HG03575 (cell line): ENCODE data around the gene BCL2L11.

Experiments used
- ATAC-seq: cut with Tn5 transposase; IDR thresholded peaks from one replicate; pipeline ENCODE4 v1.9.1; 2021; ENCODE audit not compliant: unreplicated experiment, insufficient number of reproducible peaks, low FRiP score; ENCODE audit errors: extremely low read depth

BCL2L11 gene

DNA sequence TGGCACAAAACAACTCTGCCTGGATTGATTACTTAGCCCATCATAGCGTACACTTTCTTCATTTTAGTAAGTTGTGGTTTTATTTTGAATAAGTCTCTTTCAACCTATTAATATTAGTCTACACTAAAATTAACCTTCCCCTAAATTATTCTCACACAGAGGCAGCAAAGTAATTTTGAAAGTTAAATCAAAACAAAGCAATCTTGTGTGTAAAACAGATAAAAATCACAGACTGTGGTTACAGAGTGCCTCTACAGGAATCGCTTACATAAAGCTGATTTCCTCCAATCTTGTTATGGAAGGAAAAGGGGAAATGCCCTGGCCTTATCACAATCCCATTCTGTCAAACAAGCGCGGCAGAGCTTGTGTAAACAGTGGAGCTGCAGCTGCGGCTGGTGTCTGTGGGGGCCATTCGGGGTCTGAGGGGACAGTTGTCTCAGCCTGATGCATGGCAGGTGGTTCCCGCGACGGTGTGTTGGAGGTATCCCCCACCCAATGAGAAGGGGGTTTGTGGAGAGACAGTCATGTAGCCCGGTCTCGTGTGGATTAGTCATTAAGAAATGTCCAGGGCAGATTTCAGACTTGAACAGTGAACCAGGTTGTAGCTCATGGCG is 42.1 kb downstream of the BCL2L11 start:
- ATAC-seq: no peak

DNA sequence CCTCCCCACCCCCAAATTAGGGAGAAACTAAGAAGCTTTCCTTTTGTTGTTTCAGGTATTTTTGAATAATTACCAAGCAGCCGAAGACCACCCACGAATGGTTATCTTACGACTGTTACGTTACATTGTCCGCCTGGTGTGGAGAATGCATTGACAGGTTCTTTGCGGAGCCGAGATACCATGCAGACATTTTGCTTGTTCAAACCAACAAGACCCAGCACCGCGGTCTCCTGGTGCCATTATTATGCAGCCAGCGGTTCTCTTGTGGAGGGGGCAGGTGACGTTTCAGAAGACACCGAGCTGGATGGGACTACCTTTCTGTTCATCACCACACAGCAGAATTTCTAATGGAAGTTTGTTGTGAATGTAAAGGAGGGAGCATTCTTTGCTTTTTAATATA is 43.4 kb downstream of the BCL2L11 start:
- no peak for ATAC-seq

DNA sequence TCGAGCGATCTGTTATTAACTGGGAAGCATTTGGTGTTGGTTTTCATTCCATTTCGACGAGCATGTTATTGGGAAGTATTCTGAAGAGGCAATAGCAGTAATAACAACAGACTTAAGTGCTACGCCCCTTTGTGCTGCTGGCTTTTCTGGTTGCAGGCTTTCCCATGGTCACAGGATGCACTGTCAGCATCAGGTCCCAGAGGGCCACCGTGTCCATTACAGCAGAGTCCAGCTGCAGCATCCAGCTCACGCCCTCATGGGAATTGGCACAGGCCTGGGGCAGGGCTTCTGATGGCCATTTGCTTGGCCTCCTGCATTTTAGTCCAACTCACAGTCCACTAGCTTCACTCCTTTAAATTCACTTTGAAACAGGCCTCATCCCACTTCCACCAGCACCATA is 44.4 kb downstream of the BCL2L11 start:
- no peak for ATAC-seq

DNA sequence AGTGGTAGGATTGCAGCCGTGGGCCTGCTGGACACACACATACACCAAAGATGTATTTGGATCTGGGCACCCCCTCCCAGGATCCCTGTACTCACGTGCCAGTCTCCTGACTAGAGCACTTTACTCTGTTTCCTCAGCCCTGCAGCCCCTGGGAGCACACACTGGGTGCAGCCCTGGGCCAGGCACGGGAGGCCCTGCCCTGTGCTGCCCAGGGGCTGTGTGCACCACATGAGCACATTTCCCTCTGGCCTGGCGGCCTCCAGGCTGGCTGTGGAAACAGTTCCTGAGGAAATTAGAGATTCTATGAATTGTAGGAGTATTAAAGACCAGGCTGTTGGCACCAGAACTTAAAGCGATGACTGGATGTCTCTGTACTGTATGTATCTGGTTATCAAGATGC is 45.4 kb downstream of the BCL2L11 start:
- no peak for ATAC-seq

DNA sequence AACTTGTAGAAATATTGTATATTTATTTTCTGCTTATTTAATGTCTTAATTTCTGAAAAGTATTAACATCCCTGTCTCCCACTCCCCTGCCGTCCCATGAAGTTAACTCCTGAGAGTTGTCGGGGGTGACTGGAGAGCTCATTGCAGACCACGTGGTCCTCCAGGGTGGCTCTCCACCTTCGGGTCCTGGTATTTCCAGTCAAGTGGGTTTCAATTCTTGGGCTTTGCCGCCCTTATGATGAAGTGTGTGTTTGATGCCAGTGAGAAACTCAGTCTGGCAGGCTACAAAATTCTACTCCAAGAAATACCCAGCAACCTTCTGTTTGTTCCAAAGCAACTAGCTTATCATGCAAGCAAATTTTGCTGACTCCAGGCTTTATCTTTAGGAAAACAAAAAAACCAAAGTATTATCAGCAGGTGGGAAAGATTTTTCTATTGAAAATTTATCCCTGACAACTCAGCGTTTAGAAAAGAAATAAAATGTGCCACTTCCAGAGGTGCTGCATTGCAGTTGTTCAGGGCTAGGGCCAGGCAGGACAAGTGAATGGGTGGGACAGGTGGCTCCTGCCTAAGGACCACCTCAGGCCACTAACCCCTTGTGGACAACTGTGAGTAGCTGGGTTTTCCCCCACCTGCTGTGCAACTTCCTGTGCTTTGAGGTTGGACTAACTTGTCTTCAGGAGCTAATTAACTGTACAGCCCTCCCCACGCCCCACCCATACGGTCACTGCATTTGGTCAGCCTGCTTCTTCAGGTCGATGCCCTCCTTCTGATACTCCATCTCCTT is 46.6 kb downstream of the BCL2L11 start:
- no peak for ATAC-seq

DNA sequence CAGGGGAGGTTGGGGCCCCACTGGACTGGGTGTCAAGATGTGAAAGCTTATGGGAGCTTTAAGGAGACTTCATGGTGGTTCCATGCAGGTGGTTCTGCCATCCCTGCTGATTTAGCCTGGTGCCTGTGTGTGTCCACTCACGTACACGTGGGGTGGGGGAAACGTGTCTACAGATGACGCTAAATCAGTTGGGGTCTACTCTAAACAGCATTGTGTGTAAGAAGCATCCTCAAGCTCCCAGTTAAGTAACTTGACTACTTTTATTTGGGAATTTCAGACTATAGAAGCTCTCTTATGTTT is 47.1 kb downstream of the BCL2L11 start:
- no peak for ATAC-seq

DNA sequence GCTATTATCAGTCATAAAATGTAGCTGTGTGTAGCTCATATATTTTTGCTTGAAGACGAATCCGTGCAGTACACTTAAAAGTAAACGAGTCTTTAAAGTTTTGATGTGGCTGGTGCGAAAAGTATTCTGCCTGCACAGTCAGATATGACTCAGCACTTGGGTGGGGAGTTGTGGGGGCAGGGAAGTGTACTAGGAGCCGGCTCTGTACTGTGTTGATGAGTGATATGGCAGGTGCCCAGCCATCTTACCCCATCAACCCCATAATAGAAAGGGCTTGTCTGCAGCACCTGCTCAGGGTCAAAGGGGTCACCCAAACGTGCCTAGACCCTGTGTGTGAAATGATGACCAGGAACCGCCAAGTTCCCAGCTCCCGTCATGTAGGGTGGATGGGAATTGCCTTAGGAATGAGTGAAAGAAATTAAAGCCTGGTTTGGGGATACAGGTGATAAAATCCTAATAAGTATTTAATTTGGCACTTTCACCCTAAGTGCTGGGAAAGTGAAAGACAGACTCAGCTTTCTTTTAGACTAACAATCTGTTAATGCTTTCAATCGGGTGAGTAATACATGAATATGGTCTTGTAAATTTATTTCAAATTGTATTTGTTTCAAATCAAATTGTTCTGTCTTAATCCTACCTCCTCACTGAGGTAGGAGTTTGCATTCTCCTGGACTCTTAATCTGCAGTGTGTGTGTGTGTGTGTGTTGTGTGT is 48.0 kb downstream of the BCL2L11 start:
- no peak for ATAC-seq

DNA sequence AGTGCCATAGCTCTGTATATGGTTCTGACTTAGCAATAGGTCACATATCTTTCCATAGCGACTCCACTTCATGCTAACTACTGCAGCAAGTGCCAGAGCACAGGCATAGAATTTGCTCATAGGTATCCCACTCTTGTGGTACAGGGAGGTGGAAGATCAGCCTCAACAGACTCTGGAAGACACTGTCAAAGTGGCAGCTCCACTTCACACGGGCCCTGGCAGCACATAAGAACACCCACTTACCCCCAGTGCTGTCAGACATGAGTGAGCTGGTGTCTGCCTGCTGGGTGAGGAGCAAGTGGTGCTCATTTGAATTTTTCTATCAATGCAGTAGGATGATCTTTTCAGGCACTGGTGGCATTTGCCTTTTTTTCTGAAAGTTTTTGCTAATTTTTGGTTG is 48.6 kb downstream of the BCL2L11 start:
- no peak for ATAC-seq

DNA sequence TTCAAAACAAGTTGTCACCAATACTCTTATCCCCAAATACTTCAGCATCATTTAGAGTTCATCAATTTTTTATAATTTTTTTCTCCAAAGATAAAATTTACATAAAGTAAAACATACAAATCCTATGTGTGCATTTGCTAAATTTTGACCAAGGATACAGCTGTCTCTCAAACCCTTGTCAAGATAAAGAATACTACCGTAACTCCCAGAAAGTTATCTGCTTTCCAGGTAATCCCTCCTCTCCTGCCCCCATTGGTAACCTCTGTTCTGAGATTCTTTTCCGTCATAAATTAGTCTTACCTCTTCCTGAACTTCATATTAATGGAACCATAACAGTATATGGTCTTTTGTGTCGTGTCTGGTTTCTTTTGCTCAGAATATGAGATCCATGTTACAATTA is 49.2 kb downstream of the BCL2L11 start:
- ATAC-seq: no peak

DNA sequence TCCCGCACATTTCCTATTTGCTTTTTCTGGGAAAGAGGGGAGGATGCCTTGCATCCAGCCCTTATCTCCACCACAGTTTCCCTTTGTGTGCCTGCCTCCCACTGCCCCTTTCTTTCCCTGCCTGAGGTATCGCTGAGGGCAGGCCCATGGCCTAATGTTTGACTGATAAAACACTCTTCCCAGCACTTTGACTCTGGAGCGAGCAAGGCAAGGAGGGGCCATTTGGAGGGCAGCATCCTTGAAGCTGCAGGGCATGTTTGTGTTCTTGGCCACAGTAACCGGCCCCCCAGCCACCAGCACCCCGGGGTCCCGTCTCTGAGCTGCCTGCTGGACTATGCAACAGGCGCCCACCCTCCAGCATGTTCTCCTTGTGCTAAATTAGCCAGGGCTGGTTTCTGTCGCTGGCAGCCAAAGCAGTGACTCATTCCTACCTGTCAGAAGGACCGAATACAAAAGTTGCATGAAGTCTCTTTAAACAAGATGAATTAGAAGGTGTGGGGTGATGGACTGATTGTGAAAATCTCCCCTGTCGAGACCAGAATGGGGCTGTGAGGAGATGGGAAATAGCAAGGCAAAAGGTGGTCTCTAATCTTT is 50.7 kb downstream of the BCL2L11 start:
- no peak for ATAC-seq

DNA sequence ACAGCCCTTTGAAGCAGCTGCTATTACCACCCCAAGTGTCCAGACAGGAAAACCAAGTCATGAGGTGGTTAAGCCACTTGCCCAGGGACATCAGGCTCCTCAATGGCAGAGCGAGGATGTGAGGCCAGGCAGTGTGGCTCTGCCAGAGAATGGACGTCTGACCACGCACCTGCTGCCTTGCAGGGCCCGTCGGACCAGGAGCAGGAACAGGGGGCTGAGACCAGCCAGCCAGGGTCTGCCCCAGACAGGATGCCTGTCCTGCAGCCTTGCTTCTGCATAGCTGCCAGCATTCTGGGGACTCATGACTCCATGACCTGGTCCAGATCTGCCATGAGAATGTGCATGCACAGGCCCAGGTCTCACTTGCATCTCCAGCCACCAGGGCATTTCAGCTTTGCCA is 52.0 kb downstream of the BCL2L11 start:
- ATAC-seq: no peak

DNA sequence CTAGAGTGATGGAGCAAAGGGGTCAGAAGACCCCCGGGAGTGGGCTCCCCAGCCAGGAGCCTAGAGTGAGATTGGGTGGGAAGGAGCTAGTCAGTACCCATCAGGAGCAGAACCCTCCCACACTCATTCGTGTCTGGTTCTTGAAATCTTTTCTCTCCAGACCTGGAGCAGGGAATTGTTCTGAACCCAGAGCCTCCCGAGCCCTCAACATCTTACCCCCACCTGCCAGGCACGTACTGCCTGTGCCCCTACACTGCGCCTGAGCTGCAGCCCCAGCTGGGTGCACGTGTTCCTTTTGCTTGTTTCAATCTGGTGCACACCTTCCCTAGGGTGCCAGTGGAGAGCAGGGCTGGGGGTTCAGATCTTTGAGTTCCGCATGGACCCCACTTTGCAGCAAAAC is 52.6 kb downstream of the BCL2L11 start:
- no peak for ATAC-seq

DNA sequence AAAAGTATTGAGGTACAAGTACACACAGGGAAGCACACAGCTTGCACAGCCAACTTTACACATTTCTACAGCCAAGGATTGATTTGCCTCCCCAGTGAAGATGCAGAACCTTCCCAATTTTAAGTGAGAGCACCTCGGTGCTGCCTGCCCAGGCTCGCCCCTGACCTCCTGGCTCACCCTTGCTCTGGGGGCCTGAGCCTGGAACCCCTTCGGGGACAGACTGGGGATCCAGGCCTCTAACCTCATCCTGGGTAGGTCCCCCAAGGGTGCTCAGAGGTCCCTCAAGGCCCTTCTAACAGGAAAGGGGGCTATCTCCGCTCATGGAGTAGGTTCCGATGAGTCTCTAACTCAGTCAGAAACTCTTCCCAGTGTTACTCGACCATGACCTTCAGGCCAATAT is 53.1 kb downstream of the BCL2L11 start:
- no peak for ATAC-seq

DNA sequence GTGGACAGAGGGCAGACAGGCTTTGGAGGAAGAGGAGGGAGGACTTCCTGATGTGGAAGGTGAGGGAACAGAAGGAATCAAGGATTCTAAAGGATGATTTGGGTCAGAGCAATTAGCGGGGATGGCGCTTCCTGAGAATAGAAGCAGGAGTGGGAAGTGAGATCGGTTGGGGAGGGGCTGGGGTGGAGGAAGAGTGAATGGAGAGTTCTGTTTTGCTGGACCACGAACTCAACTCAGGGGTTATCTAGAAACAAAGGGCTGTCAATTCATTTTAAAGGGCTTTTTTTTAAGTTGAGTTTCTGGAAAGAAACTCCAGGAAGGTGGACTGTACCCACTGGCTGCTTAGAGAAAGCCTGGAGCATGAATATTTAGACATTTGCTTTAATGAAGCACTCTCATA is 54.9 kb downstream of the BCL2L11 start:
- ATAC-seq: no peak

DNA sequence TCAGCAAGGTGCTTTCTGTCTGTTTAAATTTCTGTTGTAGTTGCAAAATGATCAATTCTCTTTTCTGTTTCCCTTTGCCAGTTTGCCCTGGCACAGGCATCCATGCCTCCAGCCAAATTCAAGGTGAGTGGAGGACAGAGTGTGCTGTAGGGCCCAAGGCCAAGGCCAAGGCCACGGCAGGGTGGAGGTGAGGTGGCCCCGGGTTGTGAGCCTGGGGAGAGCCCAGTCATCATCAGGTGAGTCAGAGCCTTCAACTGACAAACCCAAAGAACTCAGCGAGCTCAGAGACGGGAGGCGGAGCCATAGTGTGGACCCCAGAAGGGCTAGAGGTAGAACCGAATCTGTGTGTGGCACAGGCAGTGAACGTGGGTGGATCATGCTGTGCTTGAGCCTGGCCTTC is 55.7 kb downstream of the BCL2L11 start:
- no peak for ATAC-seq

DNA sequence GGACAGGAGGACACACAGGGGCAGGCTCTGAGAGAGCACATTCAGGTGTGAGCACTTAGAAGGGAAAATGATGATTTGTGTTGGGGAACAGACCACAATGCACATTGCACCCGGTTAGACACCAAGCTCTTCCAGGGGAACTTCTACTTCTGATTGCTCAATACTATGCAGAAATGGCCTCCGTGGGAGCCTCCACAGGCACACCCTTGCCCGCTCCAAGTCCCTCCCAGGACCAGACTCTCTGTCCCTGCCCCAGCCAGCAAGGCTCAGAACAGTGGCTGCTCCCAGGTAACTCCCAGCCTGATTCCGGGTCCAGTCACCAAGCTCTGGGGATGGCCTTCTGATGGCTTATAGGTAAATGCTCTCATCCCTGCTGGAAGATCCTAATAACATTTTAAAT is 56.2 kb downstream of the BCL2L11 start:
- ATAC-seq: no peak

DNA sequence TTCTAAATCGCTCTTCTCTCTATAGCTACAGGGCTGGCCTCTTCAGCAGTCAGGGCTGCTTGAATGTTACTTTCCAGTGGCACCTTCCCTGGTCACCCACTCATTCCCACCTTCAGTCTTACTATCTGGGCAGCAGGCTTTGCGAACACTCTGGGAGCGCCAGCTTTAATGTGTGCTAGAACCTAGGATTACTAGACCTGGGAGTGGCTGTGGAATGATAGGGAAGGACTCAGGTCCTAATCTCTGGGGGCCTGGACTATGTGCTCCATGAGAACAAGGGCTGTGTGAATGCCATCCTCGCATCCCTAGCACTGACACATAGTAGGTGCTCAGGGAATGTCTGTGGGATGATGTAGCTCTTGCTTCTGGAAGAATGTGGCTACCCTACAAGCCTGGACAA is 57.6 kb downstream of the BCL2L11 start:
- no peak for ATAC-seq

DNA sequence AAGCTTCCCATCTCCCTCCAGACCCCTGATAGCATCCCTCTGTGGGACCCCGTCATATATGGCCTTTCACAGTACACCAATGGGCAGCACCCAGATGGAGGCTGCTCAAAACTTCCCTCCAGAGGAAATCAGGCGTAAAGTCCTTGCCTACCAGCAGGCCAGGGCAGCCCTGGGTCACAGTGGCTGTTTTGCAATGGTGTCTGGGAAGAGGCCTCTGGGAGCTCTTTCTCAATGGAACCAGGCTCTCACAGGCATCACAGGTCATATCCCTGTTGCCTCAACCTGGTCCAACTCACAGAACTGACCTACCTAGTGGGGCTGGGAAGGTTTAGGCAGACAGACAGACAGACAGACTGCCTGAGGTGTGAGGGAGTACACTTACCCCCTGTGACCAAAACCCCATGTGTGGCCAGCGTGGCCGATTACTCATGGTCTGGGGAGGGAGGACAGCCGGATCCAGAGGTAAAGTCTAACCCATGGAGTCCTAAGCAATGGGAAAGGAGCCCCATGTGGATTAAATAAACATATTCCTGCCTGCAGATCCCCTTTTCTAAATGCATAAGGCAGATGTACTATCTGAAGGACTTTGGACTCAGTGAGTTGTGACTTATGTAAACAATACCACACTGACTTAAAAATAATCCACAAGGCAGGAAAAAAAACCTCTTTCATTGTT is 58.2 kb downstream of the BCL2L11 start:
- ATAC-seq: no peak

DNA sequence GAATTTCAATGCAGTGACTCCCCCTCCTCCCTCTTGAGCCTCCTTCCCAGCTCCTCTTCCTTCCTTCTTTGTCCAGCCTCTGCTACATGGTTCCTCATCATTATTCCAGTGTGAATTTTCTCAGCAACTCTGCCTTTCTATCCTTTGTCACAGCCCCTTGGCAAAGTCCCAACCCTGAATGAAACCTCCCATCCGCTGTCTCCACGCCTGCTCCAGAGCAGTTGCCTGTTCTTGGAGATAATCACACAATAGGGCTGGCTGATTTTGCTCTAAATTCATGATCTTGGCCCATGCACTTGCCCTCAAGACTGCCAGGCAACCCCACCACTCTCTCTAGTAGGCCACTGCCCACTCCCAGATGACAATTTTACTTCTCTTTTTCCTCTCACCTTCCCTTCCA is 61.4 kb downstream of the BCL2L11 start:
- ATAC-seq: no peak

DNA sequence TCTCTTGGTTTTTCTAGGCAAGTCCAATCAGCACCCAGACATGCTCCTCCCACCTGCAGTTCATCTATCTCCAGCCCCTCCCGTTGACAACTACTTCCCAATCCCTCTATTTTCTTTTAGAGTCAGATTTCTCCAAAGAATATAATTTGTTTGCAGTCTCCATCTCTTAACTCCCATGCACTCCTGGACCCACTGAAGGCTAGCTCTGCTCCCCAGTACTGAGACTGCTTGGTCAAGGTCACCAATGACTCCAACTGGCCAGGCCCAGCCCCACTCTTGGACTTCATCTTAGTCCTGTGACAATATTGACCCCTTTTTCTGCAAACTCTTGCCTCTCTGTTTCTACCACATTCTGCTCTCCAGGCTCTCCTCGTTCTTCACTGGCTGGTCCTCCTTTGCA is 62.0 kb downstream of the BCL2L11 start:
- no peak for ATAC-seq
